Spleen (tissue), 11 donors: ENCODE measurements around the gene FAM161A. TPM values are rescaled to one million over a fixed set of nuclear protein-coding genes. Genes with fewer than 3 reads are reported as not detected.

Experiments
- DNase-seq: peaks from one replicate; pipeline ENCODE4 v3.0.0-alpha.2; 2020
- H3K27ac ChIP-seq, 8 donors: fragments of 200-600 bp; sonication (generic) in 7 of 8; 1 replicate in 4 of 8; 2 replicates in 4 of 8; pipeline versions ENCODE4 v1.5.0 to v1.8.0; 2016 to 2021; ENCODE audit warnings: inconsistent platforms in 4 of 8, mild to moderate bottlenecking in 4 of 8, moderate library complexity in 1 of 8
- H3K27me3 ChIP-seq, 7 donors: fragments of 200-600 bp; sonication (generic) in 6 of 7; replicated peaks in 1 of 7; 1 replicate in 4 of 7; 2 replicates in 3 of 7; pipeline versions ENCODE4 v1.5.0 to v1.8.0; 2016 to 2021; ENCODE audit warnings: inconsistent platforms in 3 of 7, mild to moderate bottlenecking in 1 of 7
- H3K36me3 ChIP-seq, 6 donors: fragments of 200-600 bp; sonication (generic) in 5 of 6; 1 replicate in 4 of 6; 2 replicates in 2 of 6; pipeline versions ENCODE4 v1.5.0 to v1.8.0; 2016 to 2021; ENCODE audit warnings: inconsistent platforms in 2 of 6
- H3K4me1 ChIP-seq, 6 donors: fragments of 200-600 bp; sonication (generic) in 5 of 6; 1 replicate in 3 of 6; 2 replicates in 3 of 6; pipeline versions ENCODE4 v1.5.0 to v1.8.0; 2016 to 2021; ENCODE audit warnings: inconsistent platforms in 3 of 6
- H3K4me3 ChIP-seq, 8 donors: fragments of 200-600 bp; sonication (generic) in 7 of 8; 1 replicate in 4 of 8; 2 replicates in 4 of 8; pipeline versions ENCODE4 v1.5.0 to v1.8.0; 2016 to 2021; ENCODE audit warnings: inconsistent platforms in 4 of 8, mild to moderate bottlenecking in 4 of 8, moderate library complexity in 2 of 8
- H3K9me3 ChIP-seq, 8 donors: fragments of 200-600 bp; sonication (generic) in 7 of 8; 1 replicate in 4 of 8; 2 replicates in 4 of 8; pipeline versions ENCODE4 v1.5.0 to v1.8.0; 2016 to 2021; ENCODE audit warnings: inconsistent platforms in 4 of 8
- POLR2A ChIP-seq, 3 donors: fragments of 450-650 bp; IDR thresholded peaks; one replicate each; pipeline ENCODE4 v1.5.1; 2017; ENCODE audit warnings: antibody characterized with exemption in 3 of 3, mild to moderate bottlenecking in 1 of 3
- POLR2AphosphoS5 ChIP-seq, 3 donors: sonication (generic); formaldehyde crosslinking; IDR thresholded peaks; one replicate each; pipeline ENCODE4 v1.5.1; 2017; ENCODE audit warnings: antibody characterized with exemption in 3 of 3
- WGBS, 5 donors: extraction: QIAGEN DNeasy Blood & Tissue Kit in 3 of 5; methylation state at CpG; one replicate each; pipeline versions ENCODE4 v1.1.5 to v1.1.7; 2013 to 2018; 5-methylcytosine and 5-hydroxymethylcytosine counted together
- intact Hi-C: fragments of 100-400 bp; cut with DNase I; formaldehyde crosslinking; loops from one replicate; pipeline ENCODE4 v1.15.0; 2023; ENCODE audit warnings: low total_unique reads
- polyA plus RNA-seq, 3 donors: library from polyadenylated mRNA; stranded (reverse); fragments of 200-250 nt; gene quantifications; one replicate each; pipeline ENCODE4 v1.2.1, GENCODE V29; 2013
- total RNA-seq, 7 donors: library from RNA; depleted of rRNA in 3 of 7; stranded (reverse); fragments of >200 nt in 3 of 7; fragmentation: NEBNext Ultra II Directional in 4 of 7; extraction: Animal tissue kit (Norgen Biotek cat#: 25700) in 4 of 7; gene quantifications; one replicate each; pipeline versions ENCODE4 v1.1.0 to v1.2.1, GENCODE V29; 2016 to 2021
- TF ChIP-seq, protein P1 (sequence below), 11 experiments: fragments of 200-600 bp in 7 of 11; fragments of 450-650 bp in 4 of 11; sonication (generic) in 4 of 11; IDR thresholded peaks in 8 of 11; conservative IDR thresholded peaks in 3 of 11; 1 replicate in 7 of 11; 2 replicates in 4 of 11; pipeline versions ENCODE4 v1.4.0 to v1.8.0; 2016 to 2021; ENCODE audit warnings: antibody characterized with exemption in 11 of 11, inconsistent platforms in 4 of 11, mild to moderate bottlenecking in 1 of 11
- donor health status: healthy with polysubstance abuse.
- donor health status: DM: no; HTN: no; CAD: no; lungs with moderate emphysema.
- donor health status: DM: no; HTN: no; CAD: no.
- donor health status: Bipolar disorder and iron deficiency.
- donor health status: healthy.
- donor health status: DM: no; HTN: no; CAD: no.
- donor health status: DM: yes; HTN: yes; CAD: no.

FAM161A gene
- total and polyA plus RNA-seq, 10 donors: 0.76 to 3.1 (median 1.6) TPM

DNA sequence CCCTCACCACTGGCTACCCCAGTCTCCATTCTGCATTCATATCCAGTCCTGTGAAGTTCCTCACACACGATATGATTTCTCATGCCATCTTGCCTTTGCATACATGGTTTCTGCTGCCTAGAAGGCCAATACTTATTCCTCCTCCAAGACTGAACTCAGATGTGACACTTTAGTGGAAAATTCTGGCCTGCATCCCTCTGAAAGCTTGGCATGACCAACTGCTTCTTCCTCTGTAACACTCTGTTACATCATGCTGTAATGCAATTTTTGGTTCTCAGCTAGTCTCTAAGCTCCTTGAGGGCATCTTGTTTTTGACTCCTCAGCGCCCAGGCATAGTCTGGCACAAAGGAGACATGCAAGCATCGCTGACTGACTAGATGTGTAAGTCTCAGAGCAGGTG lies 12.6 kb downstream of the FAM161A start:
- Histone ChIP-seq H3K4me1 (no peaks in the 10 kb centered on the region), H3K9me3 (no peaks in the 10 kb centered on the region), H3K27ac (no peak overlapping the region), H3K36me3 (peaks cover 0 to 9% (median 0%) of the 10 kb centered on the region in 6 donors), H3K27me3 (no peaks in the 10 kb centered on the region), H3K4me3 (no peak overlapping the region)
- intact Hi-C loops: no loop called here
- TF ChIP-seq POLR2AphosphoS5 (IDR thresholded peaks at IDR 0.05) (no peak), POLR2A (IDR thresholded peaks at IDR 0.05) (no peak)
- TF ChIP-seq, protein P1, sequence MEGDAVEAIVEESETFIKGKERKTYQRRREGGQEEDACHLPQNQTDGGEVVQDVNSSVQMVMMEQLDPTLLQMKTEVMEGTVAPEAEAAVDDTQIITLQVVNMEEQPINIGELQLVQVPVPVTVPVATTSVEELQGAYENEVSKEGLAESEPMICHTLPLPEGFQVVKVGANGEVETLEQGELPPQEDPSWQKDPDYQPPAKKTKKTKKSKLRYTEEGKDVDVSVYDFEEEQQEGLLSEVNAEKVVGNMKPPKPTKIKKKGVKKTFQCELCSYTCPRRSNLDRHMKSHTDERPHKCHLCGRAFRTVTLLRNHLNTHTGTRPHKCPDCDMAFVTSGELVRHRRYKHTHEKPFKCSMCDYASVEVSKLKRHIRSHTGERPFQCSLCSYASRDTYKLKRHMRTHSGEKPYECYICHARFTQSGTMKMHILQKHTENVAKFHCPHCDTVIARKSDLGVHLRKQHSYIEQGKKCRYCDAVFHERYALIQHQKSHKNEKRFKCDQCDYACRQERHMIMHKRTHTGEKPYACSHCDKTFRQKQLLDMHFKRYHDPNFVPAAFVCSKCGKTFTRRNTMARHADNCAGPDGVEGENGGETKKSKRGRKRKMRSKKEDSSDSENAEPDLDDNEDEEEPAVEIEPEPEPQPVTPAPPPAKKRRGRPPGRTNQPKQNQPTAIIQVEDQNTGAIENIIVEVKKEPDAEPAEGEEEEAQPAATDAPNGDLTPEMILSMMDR (IDR thresholded peaks at IDR 0.05 in 8 of 11, conservative IDR thresholded peaks at IDR 0.05 in 3 of 11): no peak
- no peak for DNase-seq
- WGBS, 5 donors: 91 to 97% (median 94%) methylated on average over 3 of the region's 3 CpGs

DNA sequence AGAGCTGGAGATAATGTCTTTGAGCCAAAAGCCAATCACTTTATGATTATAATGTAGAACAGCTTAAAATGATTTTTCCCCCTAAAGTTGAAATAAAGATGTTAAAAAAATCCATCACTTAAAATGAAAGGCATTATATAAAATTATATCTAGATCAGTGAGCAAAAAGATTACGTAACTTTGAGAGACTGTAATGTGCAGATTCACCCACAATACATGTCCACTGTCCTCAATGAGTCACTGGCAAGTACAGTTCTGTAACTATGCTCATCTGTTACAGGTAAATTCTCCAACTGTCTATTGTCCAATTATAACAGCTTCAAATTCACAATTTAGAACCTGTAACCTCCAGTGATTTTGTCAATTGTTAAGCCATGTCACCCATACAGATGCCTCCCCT lies 19.0 kb downstream of the FAM161A start:
- Histone ChIP-seq H3K9me3 (no peaks in the 10 kb centered on the region), H3K27ac (no peak overlapping the region), H3K36me3 (no peaks in the 10 kb centered on the region), H3K4me3 (no peak overlapping the region), H3K27me3 (no peaks in the 10 kb centered on the region), H3K4me1 (no peaks in the 10 kb centered on the region)
- 36 to 100% (median 95%) methylated on average over 1 of the region's 1 CpG for WGBS, 5 donors
- intact Hi-C loops: no loop called here
- DNase-seq: no peak
- TF ChIP-seq POLR2AphosphoS5 (IDR thresholded peaks at IDR 0.05) (no peak), POLR2A (IDR thresholded peaks at IDR 0.05) (no peak)
- TF ChIP-seq, protein P1 (IDR thresholded peaks at IDR 0.05 in 8 of 11, conservative IDR thresholded peaks at IDR 0.05 in 3 of 11): no peak

DNA sequence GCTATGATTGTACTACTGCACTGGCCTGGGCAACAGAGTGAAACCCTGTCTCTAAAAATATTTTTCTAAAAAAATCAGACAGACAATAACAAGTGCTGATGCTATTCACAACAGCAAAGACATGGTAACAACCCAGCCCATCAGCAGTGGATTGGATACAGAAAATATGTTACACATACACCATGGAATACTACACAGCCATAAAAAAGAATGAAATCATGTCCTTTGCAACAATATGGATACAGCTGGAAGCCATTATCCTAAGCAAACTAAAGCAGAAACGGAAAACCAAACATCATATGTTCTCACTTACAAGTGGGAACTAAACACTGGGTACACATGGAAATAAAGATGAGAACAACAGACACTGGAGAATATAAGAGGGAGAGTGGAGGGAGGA lies 19.9 kb downstream of the FAM161A start:
- intact Hi-C loops: no loop called here

DNA sequence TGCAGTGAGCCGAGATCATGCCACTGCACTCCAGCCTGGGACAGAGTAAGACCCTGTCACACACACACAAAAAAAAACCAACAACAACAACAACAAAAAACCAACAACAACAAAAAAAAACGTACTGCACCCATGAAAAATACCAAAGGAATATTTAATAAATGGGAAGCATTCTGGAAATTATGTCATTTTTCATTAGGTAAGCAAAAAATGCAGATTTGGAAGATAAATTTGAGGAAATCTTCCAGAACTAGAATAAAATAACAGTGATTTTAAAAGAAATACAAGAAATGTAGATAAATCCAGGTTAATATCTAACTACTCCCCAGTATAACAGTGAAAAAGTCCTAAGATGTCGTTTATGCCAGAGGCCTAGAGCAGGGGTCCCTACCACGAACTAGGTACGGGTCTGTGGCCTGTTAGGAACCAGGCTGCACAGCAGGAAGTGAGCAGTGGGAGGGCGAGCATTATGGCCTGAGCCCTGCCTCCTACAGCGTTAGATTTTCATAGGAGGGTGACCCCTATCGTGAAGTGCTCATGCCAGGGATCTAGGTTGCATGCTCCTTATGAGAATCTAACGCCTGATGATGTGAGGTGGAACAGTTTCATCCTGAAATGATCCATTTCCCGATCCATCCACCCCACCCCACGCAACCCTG lies 21.5 kb downstream of the FAM161A start:
- H3K9me3 ChIP-seq: no peaks in the 10 kb centered on the region
- intact Hi-C loops: no loop called here
- 84 to 90% (median 86%) methylated on average over 11 of the region's 11 CpGs for WGBS, 5 donors
- no peak overlapping the region for H3K4me3 ChIP-seq
- no peaks in the 10 kb centered on the region for H3K36me3 ChIP-seq
- DNase-seq: no peak
- TF ChIP-seq, protein P1 (IDR thresholded peaks at IDR 0.05 in 8 of 11, conservative IDR thresholded peaks at IDR 0.05 in 3 of 11): no peak
- TF ChIP-seq POLR2AphosphoS5 (IDR thresholded peaks at IDR 0.05): no peak
- H3K27me3 ChIP-seq: no peaks in the 10 kb centered on the region
- H3K4me1 ChIP-seq: no peaks in the 10 kb centered on the region
- H3K27ac ChIP-seq: no peak overlapping the region

More for the DNA sequence above, 19.9 kb downstream of the FAM161A start:
- Histone ChIP-seq H3K36me3 (no peaks in the 10 kb centered on the region), H3K27me3 (no peaks in the 10 kb centered on the region), H3K4me3 (no peak overlapping the region), H3K27ac (no peak overlapping the region), H3K9me3 (no peaks in the 10 kb centered on the region), H3K4me1 (no peaks in the 10 kb centered on the region)
- WGBS, 5 donors: 92 to 98% (median 95%) methylated on average over 1 of the region's 1 CpG
- no peak for DNase-seq
- TF ChIP-seq, protein P1 (IDR thresholded peaks at IDR 0.05 in 8 of 11, conservative IDR thresholded peaks at IDR 0.05 in 3 of 11): no peak
- no peak for TF ChIP-seq POLR2AphosphoS5 (IDR thresholded peaks at IDR 0.05)
- no peak for TF ChIP-seq POLR2A (IDR thresholded peaks at IDR 0.05)
